ENCODE measurements around the gene LRRN2.
A peak's percentile ranks its signal among the peaks of the same experiment; 100 is the strongest.
"Not testable (repeated sequence)": the region's sequence is repeated elsewhere in the genome, so short reads cannot be mapped to it uniquely, and the experiment has no call there.

Gene LRRN2

DNA sequence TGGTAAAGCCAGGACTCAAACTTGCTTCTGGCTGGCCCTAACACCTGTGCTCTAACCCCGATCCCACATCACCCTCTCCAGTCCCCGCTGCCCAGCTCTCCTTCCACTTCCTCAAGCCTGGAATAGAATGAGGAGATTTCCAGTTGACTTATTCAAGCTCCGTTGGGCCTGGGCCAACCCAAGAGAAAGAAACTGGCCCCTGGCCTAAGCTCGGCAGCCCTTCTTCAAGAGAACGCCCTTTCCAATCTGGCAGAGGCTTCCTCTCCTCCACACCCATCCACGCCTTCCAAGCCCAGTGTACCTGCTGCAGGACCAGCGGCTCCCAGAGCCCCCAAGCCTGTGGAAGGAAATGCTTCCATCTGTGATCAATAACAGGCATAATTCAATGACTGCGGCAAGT is 51.9 kb downstream of the LRRN2 start:
- no peak for FAIRE-seq

GRCh38 chr1:204630132-204630905 is 55.2 kb downstream of the LRRN2 start:
- DNase-seq (ENCODE audit: low spot score): no peak
- FAIRE-seq: no peak

More for the DNA sequence above, 51.9 kb downstream of the LRRN2 start:
- DNase-seq (ENCODE audit: low spot score): no peak

DNA sequence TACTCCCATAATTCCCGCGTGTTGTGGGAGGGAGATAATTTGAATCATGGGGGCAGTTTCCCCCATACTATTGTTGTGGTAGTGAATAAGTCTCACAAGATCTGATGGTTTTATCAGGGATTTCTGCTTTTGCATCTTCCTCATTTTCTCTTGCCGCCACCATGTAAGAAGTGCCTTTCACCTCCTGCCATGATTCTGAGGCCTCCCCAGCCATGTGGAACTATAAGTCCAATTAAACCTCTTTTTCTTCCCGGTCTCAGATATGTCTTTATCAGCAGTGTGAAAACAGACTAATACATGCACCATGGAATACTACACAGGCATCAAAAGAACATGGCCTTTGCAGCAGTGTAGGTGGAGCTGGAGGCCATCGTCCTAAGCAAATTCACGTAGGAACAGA is 56.1 kb downstream of the LRRN2 start:
- DNase-seq (ENCODE audit: low spot score); FAIRE-seq: not testable (repeated sequence)

- FAIRE-seq (no peak), DNase-seq (ENCODE audit: low spot score) (no peak)
Measured at GRCh38 chr1:204628868-204629267, 56.7 kb downstream of the LRRN2 start.

GRCh38 chr1:204627436-204627835 is 58.1 kb downstream of the LRRN2 start:
- DNase-seq (ENCODE audit: low spot score): no peak
- FAIRE-seq: no peak

DNA sequence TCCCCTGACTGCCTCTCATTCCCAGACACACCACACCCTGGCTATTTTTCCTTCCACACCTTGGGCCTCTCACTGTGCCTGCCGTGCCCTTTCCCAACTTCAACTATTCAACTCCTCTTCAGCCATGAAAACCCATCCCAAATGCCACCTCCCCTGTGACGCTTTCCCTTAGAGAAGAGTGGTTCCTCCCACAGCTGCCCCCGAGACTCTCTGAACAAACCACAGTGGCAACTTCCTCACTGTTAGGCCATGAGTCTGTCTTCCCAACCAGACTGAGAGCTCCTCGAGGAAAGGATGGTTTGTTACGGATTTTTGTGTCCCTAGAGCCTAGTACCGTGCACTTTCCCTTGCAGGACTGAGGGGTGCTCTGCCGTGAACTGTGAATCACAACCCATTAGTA is 59.2 kb downstream of the LRRN2 start:
- FAIRE-seq: no peak
- no peak for DNase-seq (ENCODE audit: low spot score)

GRCh38 chr1:204624631-204625216 is 60.8 kb downstream of the LRRN2 start:
- no peak for DNase-seq (ENCODE audit: low spot score)
- no peak for FAIRE-seq

GRCh38 chr1:204623894-204624361 is 61.6 kb downstream of the LRRN2 start:
- no peak for FAIRE-seq
- DNase-seq (ENCODE audit: low spot score): peak; percentile 25

DNA sequence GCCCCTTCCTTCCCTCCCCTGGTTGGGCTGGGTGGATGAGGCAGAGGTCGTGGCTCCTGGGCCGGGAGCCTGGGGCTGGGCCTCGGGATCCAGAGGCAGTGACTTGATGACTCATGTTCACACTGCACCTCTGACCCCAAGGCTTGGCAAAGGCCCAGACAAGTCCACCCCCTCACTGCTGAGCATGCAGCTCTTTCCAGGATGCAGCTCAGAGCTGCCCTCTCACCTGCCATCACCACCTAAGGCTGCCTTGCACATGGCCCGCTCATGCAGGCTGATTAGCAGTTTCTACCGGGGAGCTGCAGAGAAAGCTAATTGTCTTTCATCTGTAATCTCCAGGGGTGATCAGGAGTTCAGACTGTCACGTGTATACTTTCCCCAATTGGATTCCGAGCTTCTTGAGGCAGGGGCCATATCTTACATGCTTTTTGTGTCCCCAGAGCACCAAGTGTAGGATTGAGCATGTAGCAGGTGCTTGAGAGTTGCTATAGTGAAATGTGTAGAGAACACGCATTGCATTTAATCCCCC is 62.1 kb downstream of the LRRN2 start:
- DNase-seq (ENCODE audit: low spot score) (peak; percentile 83), FAIRE-seq (no peak)

- DNase-seq (ENCODE audit: low spot score) (no peak), FAIRE-seq (no peak)
Measured at GRCh38 chr1:204621996-204622395, 63.5 kb downstream of the LRRN2 start.

GRCh38 chr1:204621396-204621795 is 64.1 kb downstream of the LRRN2 start:
- DNase-seq (ENCODE audit: low spot score) (no peak), FAIRE-seq (no peak)

DNA sequence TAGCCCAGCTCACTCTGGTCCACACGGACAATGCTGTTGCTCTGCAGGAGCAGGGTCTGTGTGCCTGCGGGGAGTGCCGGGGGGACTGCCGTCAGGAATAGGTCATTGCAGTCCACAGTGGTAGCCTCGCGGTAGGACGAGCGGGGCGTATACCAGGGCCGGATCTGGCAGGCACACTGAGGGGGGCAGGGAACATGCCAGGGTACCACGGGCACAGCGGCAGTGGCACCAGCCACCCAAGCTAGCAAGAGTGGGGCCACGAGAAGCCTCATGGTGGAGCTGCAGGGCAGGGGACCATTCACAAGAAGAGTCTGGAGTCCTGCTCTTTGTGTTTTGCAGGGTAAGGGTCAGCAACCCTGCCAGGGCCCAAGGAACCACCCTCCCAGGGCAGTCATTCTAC is 65.8 kb downstream of the LRRN2 start:
- DNase-seq (ENCODE audit: low spot score) (no peak), FAIRE-seq (no peak)

GRCh38 chr1:204618148-204618760 is 67.3 kb downstream of the LRRN2 start:
- DNase-seq (ENCODE audit: low spot score): no peak
- FAIRE-seq: no peak

- DNase-seq (ENCODE audit: low spot score): no peak
- no peak for FAIRE-seq
Measured at GRCh38 chr1:204617256-204618147, 68.0 kb downstream of the LRRN2 start.

GRCh38 chr1:204616641-204617040 is 68.9 kb downstream of the LRRN2 start:
- no peak for DNase-seq (ENCODE audit: low spot score)
- FAIRE-seq: no peak

GRCh38 chr1:204615881-204616280 is 69.7 kb downstream of the LRRN2 start:
- FAIRE-seq (no peak), DNase-seq (ENCODE audit: low spot score) (no peak)

DNA sequence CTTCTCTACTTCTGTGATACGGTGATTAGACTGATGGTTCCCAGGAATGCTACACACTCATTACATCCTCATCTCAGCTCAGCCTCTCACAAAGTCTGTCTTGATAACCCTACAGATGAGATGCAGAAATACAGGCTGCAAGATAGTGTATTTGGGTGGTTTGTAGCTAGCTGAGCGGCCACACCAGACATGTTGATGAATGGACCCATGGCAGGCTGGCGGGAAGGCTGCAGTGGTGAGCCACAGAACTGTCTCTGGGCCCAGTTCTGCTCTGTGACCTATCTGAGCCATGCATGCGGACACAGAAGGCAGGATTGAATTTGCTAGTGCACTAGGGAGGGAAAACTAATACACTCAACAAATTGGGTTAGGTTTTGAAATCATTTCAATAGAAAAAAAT is 71.9 kb downstream of the LRRN2 start:
- FAIRE-seq (no peak), DNase-seq (ENCODE audit: low spot score) (no peak)

- FAIRE-seq: no peak
- DNase-seq (ENCODE audit: low spot score): no peak
Measured at GRCh38 chr1:204612326-204612725, 73.2 kb downstream of the LRRN2 start.

- no peak for FAIRE-seq
- DNase-seq (ENCODE audit: low spot score): no peak
Measured at GRCh38 chr1:204611036-204611435, 74.5 kb downstream of the LRRN2 start.

DNA sequence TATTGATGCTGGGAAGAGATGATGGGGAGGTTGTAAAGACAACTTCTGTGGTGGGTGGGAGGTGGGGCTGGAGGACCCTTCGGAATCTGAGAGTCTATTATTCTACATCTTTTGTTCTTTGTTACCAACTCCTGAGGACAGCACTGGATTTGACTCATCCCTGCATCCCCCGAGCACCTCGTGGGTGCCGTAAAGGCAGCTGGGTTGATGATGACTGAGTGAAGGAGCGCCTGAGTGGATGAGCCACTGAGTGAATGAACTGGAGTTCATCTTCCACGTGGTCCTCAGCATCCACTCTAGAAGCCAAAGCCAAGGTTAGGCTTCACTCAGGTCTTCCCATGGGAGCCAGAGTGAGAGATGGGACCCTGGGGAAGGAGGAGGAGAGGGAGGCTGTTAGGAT is 77.6 kb downstream of the LRRN2 start:
- no peak for DNase-seq (ENCODE audit: low spot score)
- FAIRE-seq: no peak

- no peak for DNase-seq (ENCODE audit: low spot score)
Measured at GRCh38 chr1:204605791-204606190, 79.7 kb downstream of the LRRN2 start.

More at GRCh38 chr1:204605791-204606190, 79.7 kb downstream of the LRRN2 start:
- FAIRE-seq: no peak

All from urothelium cell line (cell line).